GM12878 (cell line): Measurements from ENCODE around the gene PHAF1. TPM values are rescaled to one million over a fixed set of nuclear protein-coding genes. Genes with fewer than 3 reads are reported as not detected.

Source experiments
- GABPA ChIP-seq: IDR thresholded peaks from 2 replicates; pipeline ENCODE4 v1.6.1; 2014; ENCODE audit warnings: antibody characterized with exemption, low read depth, mild to moderate bottlenecking, inconsistent platforms
- KLF5 ChIP-seq: fragments of 450-650 bp; IDR thresholded peaks from 2 replicates; pipeline ENCODE4 v1.6.1; 2014; ENCODE audit warnings: mild to moderate bottlenecking; ENCODE audit not compliant: partially characterized antibody
- MLLT1 ChIP-seq: fragments of 450-650 bp; IDR thresholded peaks from 2 replicates; pipeline ENCODE4 v1.6.1; 2016; ENCODE audit warnings: mild to moderate bottlenecking
- NFXL1 ChIP-seq: fragments of 450-650 bp; IDR thresholded peaks from 2 replicates; pipeline ENCODE4 v1.6.1; 2017; ENCODE audit warnings: antibody characterized with exemption, mild to moderate bottlenecking, borderline replicate concordance
- NR2F1 ChIP-seq: fragments of 450-650 bp; conservative IDR thresholded peaks from 2 replicates; pipeline ENCODE4 v1.6.1; 2017; ENCODE audit warnings: mild to moderate bottlenecking
- RBBP5 ChIP-seq: fragments of 200-600 bp; sonication (generic); conservative IDR thresholded peaks from 2 replicates; pipeline ENCODE4 v1.6.1; 2016
- RELA ChIP-seq: fragments of 450-650 bp; IDR thresholded peaks from 2 replicates; pipeline ENCODE4 v1.8.0; 2014; ENCODE audit warnings: borderline replicate concordance; ENCODE audit not compliant: partially characterized antibody
- SIX5 ChIP-seq: IDR thresholded peaks from 2 replicates; pipeline ENCODE4 v1.6.1; 2011; ENCODE audit warnings: mild to moderate bottlenecking, low read depth, low read length, moderate library complexity; ENCODE audit not compliant: severe bottlenecking
- SMAD5 ChIP-seq: IDR thresholded peaks from 2 replicates; pipeline ENCODE4 v1.6.1; 2016; ENCODE audit warnings: antibody characterized with exemption, low read depth
- TCF7 ChIP-seq: IDR thresholded peaks from 2 replicates; pipeline ENCODE4 v1.6.1; 2014; ENCODE audit warnings: antibody characterized with exemption, borderline replicate concordance
- ZNF622 ChIP-seq: fragments of 450-650 bp; IDR thresholded peaks from 2 replicates; pipeline ENCODE4 v1.6.1; 2017; ENCODE audit warnings: mild to moderate bottlenecking, inconsistent platforms
- polyA plus RNA-seq, 11 experiments: library from polyadenylated mRNA; depleted of rRNA in 4 of 11; unstranded in 6 of 11; stranded (reverse) in 5 of 11; fragments of >200 nt; fragmentation: Nextera tagmentation in 4 of 11; fragmentation: Illumina TruSeq in 1 of 11; extraction: Ambion mirVana in 4 of 11; extraction: Trizol in 1 of 11; gene quantifications; 1 replicate in 1 of 11; 2 replicates in 10 of 11; pipeline versions ENCODE4 v1.2.1 to v1.2.3, GENCODE V29; 2011 to 2016; ENCODE audit warnings: inconsistent platforms in 2 of 11, missing spikeins in 2 of 11, low read depth in 1 of 11
- total RNA-seq, 4 experiments: library from RNA; depleted of rRNA in 3 of 4; stranded (reverse); fragments of >200 nt in 3 of 4; fragmentation: Illumina TruSeq in 1 of 4; extraction: Trizol in 1 of 4; gene quantifications; 2 replicates each; pipeline versions ENCODE4 v1.2.1 to v1.2.3, GENCODE V29; 2013 to 2021
- TF ChIP-seq, protein P1 (sequence below): fragments of 450-650 bp; IDR thresholded peaks from 2 replicates; pipeline ENCODE4 v1.6.1; 2017; ENCODE audit warnings: mild to moderate bottlenecking, low read depth, inconsistent platforms; ENCODE audit not compliant: poor library complexity, severe bottlenecking
- TF ChIP-seq, protein P2 (sequence below): fragments of 450-650 bp; formaldehyde crosslinking; IDR thresholded peaks from 2 replicates; pipeline ENCODE4 v1.4.0; 2020; ENCODE audit warnings: mild to moderate bottlenecking, moderate library complexity
- TF ChIP-seq, protein P3 (sequence below): IDR thresholded peaks from 2 replicates; pipeline ENCODE4 v1.6.1; 2011; ENCODE audit warnings: mild to moderate bottlenecking, low read depth, low read length, moderate library complexity; ENCODE audit not compliant: insufficient replicate concordance
- TF ChIP-seq, protein P4 (sequence below): fragments of 450-650 bp; IDR thresholded peaks from 2 replicates; pipeline ENCODE4 v1.6.1; 2017; ENCODE audit warnings: mild to moderate bottlenecking, moderate library complexity

The PHAF1 gene
- total and polyA plus RNA-seq, 10 of the 15 experiments (the other 5 are each of a cell fraction or from before 2014, with no cell fraction given): 4.5 to 20.9 (median 14.9) TPM

- TF ChIP-seq, protein P1, sequence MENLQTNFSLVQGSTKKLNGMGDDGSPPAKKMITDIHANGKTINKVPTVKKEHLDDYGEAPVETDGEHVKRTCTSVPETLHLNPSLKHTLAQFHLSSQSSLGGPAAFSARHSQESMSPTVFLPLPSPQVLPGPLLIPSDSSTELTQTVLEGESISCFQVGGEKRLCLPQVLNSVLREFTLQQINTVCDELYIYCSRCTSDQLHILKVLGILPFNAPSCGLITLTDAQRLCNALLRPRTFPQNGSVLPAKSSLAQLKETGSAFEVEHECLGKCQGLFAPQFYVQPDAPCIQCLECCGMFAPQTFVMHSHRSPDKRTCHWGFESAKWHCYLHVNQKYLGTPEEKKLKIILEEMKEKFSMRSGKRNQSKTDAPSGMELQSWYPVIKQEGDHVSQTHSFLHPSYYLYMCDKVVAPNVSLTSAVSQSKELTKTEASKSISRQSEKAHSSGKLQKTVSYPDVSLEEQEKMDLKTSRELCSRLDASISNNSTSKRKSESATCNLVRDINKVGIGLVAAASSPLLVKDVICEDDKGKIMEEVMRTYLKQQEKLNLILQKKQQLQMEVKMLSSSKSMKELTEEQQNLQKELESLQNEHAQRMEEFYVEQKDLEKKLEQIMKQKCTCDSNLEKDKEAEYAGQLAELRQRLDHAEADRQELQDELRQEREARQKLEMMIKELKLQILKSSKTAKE: no peak
- TF ChIP-seq, protein P2, sequence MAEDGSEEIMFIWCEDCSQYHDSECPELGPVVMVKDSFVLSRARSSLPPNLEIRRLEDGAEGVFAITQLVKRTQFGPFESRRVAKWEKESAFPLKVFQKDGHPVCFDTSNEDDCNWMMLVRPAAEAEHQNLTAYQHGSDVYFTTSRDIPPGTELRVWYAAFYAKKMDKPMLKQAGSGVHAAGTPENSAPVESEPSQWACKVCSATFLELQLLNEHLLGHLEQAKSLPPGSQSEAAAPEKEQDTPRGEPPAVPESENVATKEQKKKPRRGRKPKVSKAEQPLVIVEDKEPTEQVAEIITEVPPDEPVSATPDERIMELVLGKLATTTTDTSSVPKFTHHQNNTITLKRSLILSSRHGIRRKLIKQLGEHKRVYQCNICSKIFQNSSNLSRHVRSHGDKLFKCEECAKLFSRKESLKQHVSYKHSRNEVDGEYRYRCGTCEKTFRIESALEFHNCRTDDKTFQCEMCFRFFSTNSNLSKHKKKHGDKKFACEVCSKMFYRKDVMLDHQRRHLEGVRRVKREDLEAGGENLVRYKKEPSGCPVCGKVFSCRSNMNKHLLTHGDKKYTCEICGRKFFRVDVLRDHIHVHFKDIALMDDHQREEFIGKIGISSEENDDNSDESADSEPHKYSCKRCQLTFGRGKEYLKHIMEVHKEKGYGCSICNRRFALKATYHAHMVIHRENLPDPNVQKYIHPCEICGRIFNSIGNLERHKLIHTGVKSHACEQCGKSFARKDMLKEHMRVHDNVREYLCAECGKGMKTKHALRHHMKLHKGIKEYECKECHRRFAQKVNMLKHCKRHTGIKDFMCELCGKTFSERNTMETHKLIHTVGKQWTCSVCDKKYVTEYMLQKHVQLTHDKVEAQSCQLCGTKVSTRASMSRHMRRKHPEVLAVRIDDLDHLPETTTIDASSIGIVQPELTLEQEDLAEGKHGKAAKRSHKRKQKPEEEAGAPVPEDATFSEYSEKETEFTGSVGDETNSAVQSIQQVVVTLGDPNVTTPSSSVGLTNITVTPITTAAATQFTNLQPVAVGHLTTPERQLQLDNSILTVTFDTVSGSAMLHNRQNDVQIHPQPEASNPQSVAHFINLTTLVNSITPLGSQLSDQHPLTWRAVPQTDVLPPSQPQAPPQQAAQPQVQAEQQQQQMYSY (CRISPR knock-in tag): no peak
- TF ChIP-seq, protein P3, sequence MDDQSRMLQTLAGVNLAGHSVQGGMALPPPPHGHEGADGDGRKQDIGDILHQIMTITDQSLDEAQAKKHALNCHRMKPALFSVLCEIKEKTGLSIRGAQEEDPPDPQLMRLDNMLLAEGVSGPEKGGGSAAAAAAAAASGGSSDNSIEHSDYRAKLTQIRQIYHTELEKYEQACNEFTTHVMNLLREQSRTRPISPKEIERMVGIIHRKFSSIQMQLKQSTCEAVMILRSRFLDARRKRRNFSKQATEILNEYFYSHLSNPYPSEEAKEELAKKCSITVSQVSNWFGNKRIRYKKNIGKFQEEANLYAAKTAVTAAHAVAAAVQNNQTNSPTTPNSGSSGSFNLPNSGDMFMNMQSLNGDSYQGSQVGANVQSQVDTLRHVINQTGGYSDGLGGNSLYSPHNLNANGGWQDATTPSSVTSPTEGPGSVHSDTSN: no peak
- TF ChIP-seq TCF7 (no peak), NR2F1 (peak; percentile 72), ZNF622 (no peak), SMAD5 (no peak), MLLT1 (no peak), NFXL1 (no peak), RELA (no peak), RBBP5 (no peak), GABPA (no peak), KLF5 (no peak), SIX5 (no peak)
- TF ChIP-seq, protein P4, sequence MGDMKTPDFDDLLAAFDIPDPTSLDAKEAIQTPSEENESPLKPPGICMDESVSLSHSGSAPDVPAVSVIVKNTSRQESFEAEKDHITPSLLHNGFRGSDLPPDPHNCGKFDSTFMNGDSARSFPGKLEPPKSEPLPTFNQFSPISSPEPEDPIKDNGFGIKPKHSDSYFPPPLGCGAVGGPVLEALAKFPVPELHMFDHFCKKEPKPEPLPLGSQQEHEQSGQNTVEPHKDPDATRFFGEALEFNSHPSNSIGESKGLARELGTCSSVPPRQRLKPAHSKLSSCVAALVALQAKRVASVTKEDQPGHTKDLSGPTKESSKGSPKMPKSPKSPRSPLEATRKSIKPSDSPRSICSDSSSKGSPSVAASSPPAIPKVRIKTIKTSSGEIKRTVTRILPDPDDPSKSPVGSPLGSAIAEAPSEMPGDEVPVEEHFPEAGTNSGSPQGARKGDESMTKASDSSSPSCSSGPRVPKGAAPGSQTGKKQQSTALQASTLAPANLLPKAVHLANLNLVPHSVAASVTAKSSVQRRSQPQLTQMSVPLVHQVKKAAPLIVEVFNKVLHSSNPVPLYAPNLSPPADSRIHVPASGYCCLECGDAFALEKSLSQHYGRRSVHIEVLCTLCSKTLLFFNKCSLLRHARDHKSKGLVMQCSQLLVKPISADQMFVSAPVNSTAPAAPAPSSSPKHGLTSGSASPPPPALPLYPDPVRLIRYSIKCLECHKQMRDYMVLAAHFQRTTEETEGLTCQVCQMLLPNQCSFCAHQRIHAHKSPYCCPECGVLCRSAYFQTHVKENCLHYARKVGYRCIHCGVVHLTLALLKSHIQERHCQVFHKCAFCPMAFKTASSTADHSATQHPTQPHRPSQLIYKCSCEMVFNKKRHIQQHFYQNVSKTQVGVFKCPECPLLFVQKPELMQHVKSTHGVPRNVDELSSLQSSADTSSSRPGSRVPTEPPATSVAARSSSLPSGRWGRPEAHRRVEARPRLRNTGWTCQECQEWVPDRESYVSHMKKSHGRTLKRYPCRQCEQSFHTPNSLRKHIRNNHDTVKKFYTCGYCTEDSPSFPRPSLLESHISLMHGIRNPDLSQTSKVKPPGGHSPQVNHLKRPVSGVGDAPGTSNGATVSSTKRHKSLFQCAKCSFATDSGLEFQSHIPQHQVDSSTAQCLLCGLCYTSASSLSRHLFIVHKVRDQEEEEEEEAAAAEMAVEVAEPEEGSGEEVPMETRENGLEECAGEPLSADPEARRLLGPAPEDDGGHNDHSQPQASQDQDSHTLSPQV: no peak
Observed at GRCh38 chr16:67164599-67165061, 54.9 kb downstream of the PHAF1 start, which contains the start of gene HSF4 (continued).
